HG03558 (cell line): Measurements from ENCODE around the gene ZSCAN16.
"Not testable (repeated sequence)": the region's sequence is repeated elsewhere in the genome, so short reads cannot be mapped to it uniquely, and the experiment has no call there.

ENCODE experiments used
- ATAC-seq: cut with Tn5 transposase; IDR thresholded peaks from one replicate; pipeline ENCODE4 v1.9.1; 2021; ENCODE audit warnings: moderate number of reproducible peaks; ENCODE audit not compliant: unreplicated experiment; ENCODE audit errors: extremely low read depth

ZSCAN16 gene

DNA sequence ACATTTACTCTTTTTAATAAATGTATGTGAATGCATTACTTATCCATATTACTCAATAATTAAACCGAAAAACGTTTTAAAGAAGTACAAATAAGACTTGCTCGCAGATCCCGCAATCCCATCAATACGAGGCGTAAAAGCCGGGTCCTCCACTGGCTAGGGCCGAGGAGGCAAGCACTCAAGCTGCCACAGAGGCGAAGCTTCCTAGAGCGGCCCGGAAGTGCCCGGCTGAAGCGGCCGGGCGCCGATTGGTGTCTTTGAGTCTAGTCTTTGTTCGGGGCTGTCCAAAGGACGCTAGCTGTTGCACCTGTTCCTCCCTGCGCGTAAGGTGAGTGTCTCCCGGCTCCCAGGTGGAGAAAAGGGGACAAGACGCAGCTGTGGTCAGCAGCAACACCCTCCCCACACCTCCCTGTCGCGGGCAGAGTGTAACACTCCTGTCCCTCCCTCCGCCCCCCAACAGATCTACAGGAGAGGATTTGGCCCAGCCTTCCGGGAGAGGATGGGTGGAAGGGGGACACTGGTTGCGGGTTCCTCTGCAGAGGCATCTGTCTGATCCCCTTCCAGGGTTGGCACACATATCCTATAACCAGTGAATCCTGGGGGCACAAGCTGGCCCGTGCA lies at the start of gene ZSCAN16:
Gene ZSCAN16, plus strand, starts transcription at position 260 of the 621 bp plus-strand sequence. CDS start 835 bp downstream, outside the sequence.
- ATAC-seq: peak; percentile 89

DNA sequence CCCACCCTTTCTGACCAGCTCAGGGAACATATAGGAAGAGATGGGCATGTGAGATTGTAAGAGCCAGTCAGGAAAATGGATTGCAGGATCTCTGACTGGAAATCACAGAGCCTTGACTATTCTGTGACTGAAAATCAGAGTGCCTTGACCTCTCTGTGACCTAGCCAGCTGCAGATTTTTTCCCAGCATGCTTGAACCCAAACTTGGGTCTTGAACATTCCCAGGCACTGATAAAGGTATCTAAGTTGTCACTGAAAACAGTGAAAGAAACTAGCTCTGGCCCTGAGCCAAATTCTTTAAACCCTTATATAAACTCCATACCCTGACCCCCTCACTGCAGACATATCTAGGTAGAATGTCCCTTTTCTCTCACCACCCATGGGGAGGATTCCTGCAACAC lies 46.4 kb upstream of the ZSCAN16 start:
- ATAC-seq: no peak

DNA sequence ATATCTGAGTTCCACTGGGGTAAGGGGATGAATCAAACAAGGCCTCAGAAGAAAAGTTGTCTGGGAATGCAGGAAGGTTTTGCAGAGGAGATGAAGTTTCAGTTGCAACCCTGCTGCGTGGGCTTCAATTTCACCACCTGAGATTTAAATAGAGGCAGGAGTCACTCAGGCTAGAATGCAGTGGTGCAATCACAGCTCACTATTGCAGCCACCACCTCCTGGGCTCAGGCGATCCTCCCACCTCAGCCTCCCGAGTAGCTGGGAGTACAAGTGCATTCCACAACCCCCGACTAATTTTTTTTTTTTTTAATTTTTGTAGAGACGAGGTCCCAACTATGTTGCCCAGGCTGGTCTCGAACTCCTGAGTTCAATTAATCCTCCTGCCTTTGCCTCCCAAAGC lies 45.6 kb upstream of the ZSCAN16 start:
- ATAC-seq: no peak

DNA sequence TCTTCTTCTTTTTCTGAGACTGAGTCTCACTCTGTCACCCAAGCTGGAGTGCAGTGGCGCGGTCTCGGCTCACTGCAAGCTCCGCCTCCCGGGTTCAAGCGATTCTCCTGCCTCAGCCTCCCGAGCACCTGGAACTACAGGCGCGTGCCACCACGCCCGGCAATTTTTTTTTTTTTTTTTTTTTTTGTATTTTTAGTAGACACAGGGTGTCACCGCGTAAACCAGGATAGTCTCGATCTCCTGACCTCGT lies 44.1 kb upstream of the ZSCAN16 start, which contains the start of gene ZNF165:
Gene ZNF165, plus strand, starts transcription at position 188 of the 250 bp plus-strand sequence. CDS start 4,913 bp downstream, outside the sequence.
- not testable (repeated sequence) for ATAC-seq

DNA sequence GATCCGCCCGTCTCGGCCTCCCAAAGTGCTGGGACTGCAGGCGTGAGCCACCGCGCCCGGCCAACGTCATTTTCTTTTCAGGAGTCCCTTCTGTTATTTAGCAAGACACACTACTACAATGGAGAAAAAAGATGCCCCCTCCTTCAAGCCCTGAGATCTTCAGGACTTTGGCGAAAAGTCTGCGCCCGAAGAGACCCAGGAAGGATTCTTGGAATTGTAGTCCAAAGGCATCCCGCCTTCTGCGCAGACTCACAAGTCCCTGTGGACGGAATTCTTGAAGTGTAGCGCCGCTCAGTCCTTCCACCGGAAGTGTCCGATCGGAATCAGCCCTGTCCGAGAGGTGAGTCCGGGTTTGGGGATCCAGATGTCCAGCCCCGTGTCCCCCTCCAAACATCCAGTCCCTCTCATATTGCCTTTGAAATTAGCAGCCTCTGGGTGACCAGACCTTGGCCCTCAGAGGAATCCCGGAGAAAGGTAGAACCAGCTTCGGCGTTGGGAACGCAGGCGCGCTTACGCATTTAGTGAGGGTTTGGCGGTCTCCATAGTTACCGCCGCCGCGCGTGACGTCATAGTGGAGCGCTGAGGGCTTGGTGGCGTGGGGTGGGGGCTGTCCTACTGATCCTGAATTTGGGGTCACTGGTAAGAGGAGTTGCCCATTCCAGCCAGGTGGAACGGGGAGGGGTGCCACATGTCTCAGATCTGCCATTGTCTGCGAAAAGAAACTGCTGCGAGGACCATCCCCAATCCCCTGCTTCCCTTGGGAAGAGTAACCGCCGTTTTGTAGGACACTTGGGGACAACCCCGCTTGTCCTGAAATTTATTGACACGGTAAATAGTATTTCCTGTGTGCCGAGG lies 43.6 kb upstream of the ZSCAN16 start:
- ATAC-seq: peak; percentile 45

DNA sequence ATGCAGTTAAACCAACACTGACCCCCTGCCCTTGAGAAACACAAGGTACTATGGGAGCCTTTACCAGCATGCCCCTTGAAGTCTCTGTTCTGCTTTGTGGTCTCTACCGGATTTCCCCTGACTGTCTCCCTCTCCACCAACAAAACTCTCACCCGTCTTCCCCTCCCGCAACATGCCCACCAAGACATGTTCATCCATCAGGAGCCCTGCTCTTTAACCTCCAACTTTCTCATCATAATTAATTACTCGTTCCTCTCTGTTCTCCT lies 43.0 kb upstream of the ZSCAN16 start:
- ATAC-seq: no peak

DNA sequence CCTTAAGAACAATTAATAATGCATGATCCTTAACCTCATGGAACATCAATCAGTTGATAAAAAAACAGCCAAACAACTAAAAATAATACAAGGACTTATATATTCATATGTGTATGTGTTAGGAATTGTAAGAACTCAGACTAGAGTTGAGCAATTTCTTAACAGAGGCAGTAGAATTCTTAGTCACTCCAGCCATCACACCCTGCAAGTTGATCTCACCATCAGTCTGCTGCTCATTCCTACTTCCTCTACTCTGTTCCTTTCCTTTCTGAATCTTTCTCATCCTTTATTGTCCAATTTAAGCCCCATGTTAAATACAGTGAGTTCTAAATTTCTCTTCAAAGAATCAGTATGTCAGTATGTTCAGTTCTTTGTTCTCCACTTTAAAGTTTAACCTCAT lies 41.5 kb upstream of the ZSCAN16 start:
- ATAC-seq: no peak

DNA sequence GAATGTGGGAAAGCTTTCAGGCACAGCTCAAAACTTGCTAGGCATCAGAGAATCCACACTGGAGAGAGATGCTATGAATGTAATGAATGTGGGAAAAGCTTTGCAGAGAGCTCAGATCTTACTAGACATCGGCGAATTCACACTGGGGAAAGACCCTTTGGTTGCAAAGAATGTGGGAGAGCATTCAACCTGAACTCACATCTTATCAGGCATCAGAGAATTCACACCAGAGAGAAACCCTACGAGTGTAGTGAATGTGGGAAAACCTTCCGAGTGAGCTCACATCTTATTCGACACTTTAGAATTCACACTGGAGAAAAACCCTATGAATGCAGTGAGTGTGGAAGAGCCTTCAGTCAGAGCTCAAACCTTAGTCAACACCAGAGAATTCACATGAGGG lies 35.4 kb upstream of the ZSCAN16 start:
- ATAC-seq: no peak

DNA sequence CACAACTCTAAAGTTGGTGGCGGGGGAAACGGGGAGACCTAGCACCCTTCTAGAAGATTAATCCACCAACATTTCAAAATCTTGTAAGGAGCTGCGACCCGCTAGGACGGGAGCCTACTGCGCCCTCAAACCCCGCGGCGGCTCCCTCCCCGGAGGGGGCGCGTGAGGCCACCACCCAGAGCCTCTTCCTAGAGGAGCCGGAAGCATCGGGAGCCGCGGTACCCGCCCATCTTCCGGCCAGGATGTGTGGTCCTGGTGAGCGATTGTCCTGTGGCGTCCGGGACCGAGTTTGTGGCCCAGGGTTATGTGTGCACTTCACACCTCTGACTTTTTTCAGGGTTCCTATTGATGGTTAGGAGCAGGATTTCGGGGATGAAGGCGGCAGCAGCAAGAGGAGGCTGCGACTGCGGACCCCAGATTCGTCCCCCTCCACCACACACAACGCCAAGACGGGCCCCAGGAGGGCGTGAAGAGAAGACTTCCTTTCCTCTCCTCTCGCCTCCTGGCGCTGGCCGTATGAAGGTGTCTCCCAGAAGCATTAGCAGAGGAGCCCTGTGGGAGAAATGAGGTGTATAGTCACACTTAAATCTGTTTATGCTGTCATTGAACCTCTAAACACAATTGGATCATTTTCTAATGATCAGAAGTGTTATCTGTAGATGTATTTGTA lies 33.4 kb upstream of the ZSCAN16 start:
- no peak for ATAC-seq

DNA sequence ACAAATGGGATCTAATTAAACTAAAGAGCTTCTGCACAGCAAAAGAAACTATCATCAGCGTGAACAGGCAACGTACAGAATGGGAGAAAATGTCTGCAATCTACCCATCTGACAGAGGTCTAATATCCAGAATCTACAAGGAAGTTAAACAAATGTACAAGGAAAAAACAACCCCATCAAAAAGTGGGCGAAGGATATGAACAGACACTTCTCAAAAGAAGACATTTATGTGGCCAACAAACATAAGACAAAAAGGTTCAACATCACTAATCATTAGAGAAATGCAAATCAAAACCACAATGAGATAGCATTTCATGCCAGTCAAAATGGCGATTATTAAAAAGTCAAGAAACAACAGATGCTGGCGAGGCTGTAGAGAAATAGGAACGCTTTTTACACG lies 22.2 kb upstream of the ZSCAN16 start:
- ATAC-seq: not testable (repeated sequence)

DNA sequence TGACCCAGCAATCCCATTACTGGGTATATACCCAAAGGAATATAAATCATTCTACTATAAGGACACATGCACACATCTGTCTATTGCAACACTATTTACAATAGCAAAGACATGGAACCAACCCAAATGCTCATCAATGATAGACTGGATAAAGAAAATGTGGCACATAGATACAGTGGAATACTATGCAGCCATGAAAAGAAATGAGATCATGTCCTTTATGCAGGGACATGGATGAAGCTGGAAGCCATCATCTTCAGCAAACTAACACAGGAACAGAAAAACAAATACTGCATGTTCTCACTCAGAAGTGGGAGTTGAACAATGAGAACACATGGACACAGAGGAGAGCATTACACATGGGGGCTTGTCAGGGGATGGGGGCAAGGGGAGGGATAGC lies 21.7 kb upstream of the ZSCAN16 start:
- not testable (repeated sequence) for ATAC-seq

DNA sequence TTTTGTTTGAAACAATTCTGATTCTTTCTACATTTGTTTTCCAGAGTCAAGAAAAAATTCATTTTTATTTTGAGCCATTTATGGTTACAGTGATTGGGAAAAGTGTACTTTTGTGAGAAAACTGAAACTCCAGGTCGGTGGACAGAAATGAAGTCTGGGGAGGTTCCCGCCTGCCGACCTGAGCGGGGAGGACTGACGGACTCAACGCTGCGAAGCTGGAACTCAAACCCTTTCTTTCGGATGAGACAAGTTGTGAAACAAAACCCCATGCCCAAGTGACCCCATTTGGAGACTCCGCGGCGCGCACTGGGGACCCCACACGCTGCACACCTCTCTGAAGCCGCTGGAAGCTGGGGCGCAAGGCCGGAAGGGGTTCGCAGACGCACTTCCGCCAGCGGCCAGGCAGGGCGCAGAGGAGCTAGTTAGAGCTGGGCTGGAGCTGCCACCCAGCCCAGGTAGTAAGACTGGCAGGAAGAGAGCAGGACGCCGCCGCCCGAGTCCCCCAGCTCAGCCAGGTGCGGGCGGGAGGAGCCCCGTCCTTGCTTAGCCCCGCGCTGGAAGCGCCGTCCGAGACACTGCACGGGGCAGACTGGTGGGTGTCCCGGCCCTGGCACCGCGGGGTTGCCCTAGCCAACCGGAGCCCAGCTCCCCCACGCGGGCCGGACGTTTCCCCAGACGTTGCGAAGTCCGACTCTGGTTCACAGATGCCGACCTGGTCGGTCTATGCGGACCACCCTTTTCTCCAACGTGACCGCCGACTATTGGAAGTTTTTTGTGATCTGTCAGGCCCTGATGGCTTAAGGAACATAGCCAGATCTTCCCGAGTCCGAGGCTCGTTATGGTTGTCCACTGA lies 19.8 kb upstream of the ZSCAN16 start:
- ATAC-seq: peak; percentile 93

DNA sequence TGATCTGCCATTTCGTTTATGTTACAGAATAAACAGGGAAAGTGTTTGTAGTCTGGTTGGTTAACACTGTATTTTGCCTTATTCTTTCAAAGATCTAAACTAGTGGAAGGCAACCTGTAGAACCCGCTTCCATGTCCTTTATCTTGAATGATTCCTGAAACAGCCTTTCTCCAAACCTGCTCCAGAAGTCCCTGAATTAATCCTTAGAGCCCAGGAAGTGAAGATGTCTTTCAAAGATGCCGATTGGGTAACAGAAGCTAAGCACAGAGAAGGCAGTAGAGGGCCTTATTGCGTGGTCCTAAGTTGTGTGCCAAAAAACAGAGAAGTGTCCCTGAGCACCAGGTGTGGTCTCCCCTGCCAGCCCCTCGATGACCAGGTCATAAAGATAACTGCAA lies 19.2 kb upstream of the ZSCAN16 start:
- peak; percentile 14 for ATAC-seq

DNA sequence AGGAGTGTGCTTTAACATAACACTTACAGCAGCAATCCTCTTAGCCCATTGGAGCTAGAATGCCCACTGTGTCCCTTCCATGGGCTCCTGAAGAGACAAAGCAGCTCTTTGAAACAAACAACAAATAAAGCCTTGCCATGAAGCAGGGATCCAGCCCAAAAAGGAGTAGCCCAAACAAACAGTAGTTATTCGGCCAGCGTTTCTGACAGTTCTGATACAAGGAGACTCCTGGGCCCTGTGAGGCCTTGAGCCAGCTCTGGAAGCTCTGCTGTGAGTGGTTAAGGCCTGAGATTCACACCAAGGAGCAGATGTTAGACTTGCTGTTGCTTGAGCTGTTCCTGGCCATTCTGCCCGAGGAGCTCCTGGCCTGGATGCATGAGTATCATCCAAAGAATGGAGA lies 16.9 kb upstream of the ZSCAN16 start:
- ATAC-seq: no peak

DNA sequence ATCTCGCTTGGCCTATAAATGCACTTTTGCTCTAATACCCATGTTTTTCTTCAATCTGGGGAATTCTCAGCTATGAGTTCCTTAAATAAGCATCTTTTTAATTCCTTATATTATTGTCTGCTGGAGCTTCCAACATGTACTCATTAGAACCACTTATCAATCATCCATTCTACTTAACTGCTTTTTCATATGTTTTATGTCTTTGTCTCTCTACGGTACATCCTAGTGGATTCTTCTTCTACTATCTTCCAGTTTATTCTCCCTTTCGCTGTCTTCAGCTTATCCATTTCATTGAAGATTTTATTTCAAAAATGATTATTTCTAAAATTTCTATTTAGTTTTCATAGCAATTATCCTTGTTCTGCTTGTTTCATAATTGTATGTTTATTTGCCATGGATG lies 12.4 kb upstream of the ZSCAN16 start:
- no peak for ATAC-seq

DNA sequence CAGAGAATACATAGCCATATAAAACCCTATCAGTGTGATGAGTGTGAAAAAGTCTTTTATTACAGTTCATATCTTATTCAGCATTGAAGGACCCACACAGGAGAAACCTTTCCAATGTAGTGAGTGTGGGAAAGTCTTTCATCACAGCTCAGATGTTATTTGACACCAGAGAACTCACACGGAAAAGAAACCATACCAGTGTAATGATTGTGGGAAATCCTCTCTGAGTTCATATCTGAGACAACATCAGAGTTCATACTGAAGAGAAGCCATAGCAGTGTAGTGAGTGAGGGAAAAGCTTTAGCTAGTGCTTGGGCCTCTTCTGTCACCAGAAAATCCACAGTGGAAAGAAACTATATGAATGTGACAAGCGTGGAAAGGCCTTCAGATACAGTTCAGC lies 8.6 kb upstream of the ZSCAN16 start:
- ATAC-seq: no peak

DNA sequence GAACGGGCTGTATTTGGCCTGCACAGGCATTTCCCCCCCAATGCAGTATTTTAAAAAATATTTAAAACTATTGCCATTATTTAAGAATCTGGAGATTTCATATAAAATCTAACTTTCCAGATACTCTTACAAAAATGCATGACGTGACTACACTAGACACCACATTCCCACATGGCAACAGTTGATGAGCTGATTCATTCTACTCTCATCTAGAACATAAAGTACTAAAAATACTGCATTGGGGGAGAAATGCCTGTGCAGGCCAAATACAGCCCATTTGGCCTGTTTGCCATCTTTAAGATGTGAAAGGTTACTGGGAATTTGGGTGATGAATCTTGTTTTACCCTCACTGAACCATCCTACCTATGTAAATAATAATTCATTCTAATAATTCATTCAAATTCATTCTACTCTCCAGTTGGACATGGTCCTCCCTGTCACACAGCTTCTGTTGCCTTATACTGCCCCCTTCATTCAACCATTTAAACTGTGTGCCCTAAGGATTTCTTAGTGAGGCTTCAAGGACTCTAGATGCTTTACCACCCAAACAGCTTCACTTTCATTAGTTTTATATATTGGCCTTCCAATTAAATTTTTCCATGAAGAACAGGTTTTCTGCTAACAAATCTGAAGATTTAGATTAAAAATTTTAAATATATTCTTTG lies 6.9 kb upstream of the ZSCAN16 start:
- no peak for ATAC-seq

DNA sequence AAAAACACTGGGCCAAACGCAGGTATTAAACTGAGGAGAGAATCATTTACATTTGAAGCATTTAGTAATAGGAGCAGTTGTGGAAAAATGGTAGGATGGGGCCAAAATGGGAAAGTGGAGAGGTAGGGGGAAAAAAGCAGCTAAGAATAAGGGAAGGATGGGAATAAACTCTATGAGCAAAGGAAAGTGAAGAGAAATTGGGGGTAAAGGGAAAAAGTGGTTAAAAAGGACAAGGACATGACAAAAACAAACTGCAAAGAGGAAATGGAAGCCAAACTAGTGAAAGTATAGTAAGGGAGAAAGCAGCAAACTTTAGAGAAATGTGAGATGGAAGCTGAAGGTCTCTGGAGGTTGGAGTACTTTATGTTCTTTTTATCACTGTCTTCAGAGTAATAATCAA lies 6.2 kb upstream of the ZSCAN16 start:
- ATAC-seq: no peak

DNA sequence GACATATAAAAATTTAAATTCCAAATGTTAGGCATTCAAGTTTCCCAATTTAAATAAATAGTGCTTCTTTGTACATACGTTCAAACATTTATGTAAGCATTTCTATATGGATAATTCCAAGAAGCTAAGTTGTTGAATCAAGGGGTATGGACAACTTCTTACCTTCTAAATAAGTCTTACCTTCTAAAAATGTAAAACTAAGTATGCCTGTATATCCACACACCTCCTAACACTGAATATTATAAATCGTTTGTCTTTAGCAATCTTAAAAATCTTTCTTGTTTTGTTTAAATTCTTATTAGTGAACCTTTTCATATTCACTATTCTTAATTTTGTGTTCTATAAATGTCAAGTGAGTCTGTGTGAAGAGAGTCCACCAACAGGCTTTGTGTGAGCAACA lies 2.5 kb upstream of the ZSCAN16 start:
- no peak for ATAC-seq

DNA sequence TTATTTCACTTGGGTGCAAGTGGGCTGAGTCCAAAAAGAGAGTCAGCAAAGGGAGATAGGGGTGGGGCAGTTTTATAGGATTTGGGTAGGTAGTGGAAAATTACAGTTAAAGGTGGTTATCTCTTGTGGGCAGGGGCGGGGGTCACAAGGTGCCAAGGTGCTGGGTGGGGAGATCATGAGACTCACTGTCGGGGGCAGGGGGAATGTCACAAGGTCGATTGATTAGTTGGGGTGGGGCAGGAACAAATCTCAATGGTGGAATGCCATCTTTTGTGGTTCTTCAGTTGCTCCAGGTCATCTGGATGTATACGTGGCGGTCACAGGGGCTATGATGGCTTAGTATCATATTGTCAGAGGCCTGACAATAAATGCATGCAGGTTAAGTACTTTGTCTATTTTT lies 2.1 kb upstream of the ZSCAN16 start:
- ATAC-seq: not testable (repeated sequence)
